ENCODE data around the gene UQCRQ. TPM values are rescaled to one million over a fixed set of nuclear protein-coding genes. Genes with fewer than 3 reads are reported as not detected.

Gene UQCRQ
- polyA plus RNA-seq, 3 donors: 199 to 253 (median 242) TPM

GRCh38 chr5:132826424-132827082, 39.9 kb upstream of the UQCRQ start:
- DNase-seq: no peak

GRCh38 chr5:132827943-132828673, 38.3 kb upstream of the UQCRQ start:
- DNase-seq: no peak

GRCh38 chr5:132828846-132829494, 37.5 kb upstream of the UQCRQ start:
- DNase-seq: no peak

- DNase-seq: peak; percentile 78
Measured at GRCh38 chr5:132829742-132830435, 36.6 kb upstream of the UQCRQ start.

GRCh38 chr5:132830436-132831094, 35.9 kb upstream of the UQCRQ start, which contains the start of gene SHROOM1:
SHROOM1 (minus strand) TSS chr5:132830647; CDS start chr5:132826140, 4,507 bp downstream.
- no peak for DNase-seq

GRCh38 chr5:132831095-132831860, 35.2 kb upstream of the UQCRQ start:
- no peak for DNase-seq

- DNase-seq: no peak
Measured at GRCh38 chr5:132832612-132833011, 33.8 kb upstream of the UQCRQ start.

GRCh38 chr5:132834057-132834456, 32.4 kb upstream of the UQCRQ start:
- DNase-seq: no peak

- no peak for DNase-seq
Measured at GRCh38 chr5:132836852-132837251, 29.6 kb upstream of the UQCRQ start.

- no peak for DNase-seq
Measured at GRCh38 chr5:132837868-132838267, 28.6 kb upstream of the UQCRQ start.

- DNase-seq: no peak
Measured at GRCh38 chr5:132838516-132839282, 27.7 kb upstream of the UQCRQ start.

GRCh38 chr5:132839426-132840301, 26.8 kb upstream of the UQCRQ start:
- DNase-seq: no peak

GRCh38 chr5:132840313-132840712, 26.1 kb upstream of the UQCRQ start:
- no peak for DNase-seq

- DNase-seq: no peak
Measured at GRCh38 chr5:132840896-132841295, 25.5 kb upstream of the UQCRQ start.

GRCh38 chr5:132841305-132841704, 25.1 kb upstream of the UQCRQ start:
- DNase-seq: no peak

GRCh38 chr5:132848270-132848669, 18.2 kb upstream of the UQCRQ start:
- no peak for DNase-seq

GRCh38 chr5:132849347-132849746, 17.1 kb upstream of the UQCRQ start:
- no peak for DNase-seq

GRCh38 chr5:132850066-132850465, 16.4 kb upstream of the UQCRQ start:
- DNase-seq: no peak

GRCh38 chr5:132853323-132853722, 13.1 kb upstream of the UQCRQ start:
- no peak for DNase-seq
